HepG2 (cell line): ENCODE measurements around the gene SPPL2B. TPM values are rescaled to one million over a fixed set of nuclear protein-coding genes. Genes with fewer than 3 reads are reported as not detected.

Source experiments
- ATAC-seq: fragments of 200-7000 bp; cut with Tn5 transposase; 3 replicates; pipeline ENCODE4 v1.9.1; 2020; ENCODE audit warnings: mild to moderate bottlenecking, moderate library complexity
- BruUV-seq: library from RNA; stranded (reverse); fragments of 400-500 nt; replicated peaks from 2 replicates; lab custom pipeline; 2021; lab: Mats Ljungman, UMichigan
- CTCF ChIA-PET: fragments of 300-600 bp; formaldehyde crosslinking; extraction: SDS; loops from one replicate; lab custom pipeline; 2021; ENCODE audit warnings: low total read pairs, inconsistent platforms, low intra/inter-chr PET ratio; lab: Yijun Ruan, JAX
- POLR2A ChIA-PET: fragments of 350-600 bp; sonication (Branson Sonifier 250); formaldehyde crosslinking; loops from one replicate; lab custom pipeline; 2020; ENCODE audit warnings: antibody characterized with exemption, inconsistent platforms; lab: Yijun Ruan, JAX
- DNase-seq: peaks from one replicate; pipeline ENCODE4 v3.0.0-alpha.2; 2015; ENCODE audit warnings: low spot score
- FAIRE-seq: peaks from 3 replicates; lab custom pipeline; 2011; peaks lifted over from hg19 to GRCh38; lab: Jason Lieb, UNC
- H2AFZ ChIP-seq: one replicate; pipeline ENCODE4 v1.6.1; 2011; ENCODE audit warnings: low read length, inconsistent platforms
- H3K27ac ChIP-seq: fragments of 300-600 bp; 3 replicates; pipeline ENCODE4 v1.8.0; 2011; ENCODE audit warnings: mixed run types, mild to moderate bottlenecking, mixed read lengths, low read length, inconsistent platforms; ENCODE audit not compliant: insufficient read depth; ENCODE audit errors: extremely low read length
- H3K27me3 ChIP-seq, 2 experiments: fragments of 200-600 bp in 1 of 2; 2 replicates in 1 of 2; 3 replicates in 1 of 2; pipeline versions ENCODE4 v1.6.0 to v1.8.0; 2011; ENCODE audit warnings: low read length in 2 of 2, mild to moderate bottlenecking in 2 of 2, moderate library complexity in 2 of 2, inconsistent platforms in 1 of 2; ENCODE audit not compliant: insufficient read depth in 2 of 2, control insufficient read depth in 1 of 2
- H3K36me3 ChIP-seq, 2 experiments: fragments of 200-600 bp in 1 of 2; replicated peaks in 1 of 2; 2 replicates in 1 of 2; 3 replicates in 1 of 2; pipeline versions ENCODE4 v1.5.1 to v1.8.0; 2011; ENCODE audit warnings: low read length in 2 of 2, inconsistent platforms in 1 of 2; ENCODE audit not compliant: insufficient read depth in 2 of 2, control insufficient read depth in 1 of 2
- H3K4me1 ChIP-seq: 2 replicates; pipeline ENCODE4 v1.5.1; 2012; ENCODE audit warnings: low read length, inconsistent platforms; ENCODE audit not compliant: insufficient read depth
- H3K4me2 ChIP-seq: 2 replicates; pipeline ENCODE4 v1.6.0; 2011; ENCODE audit warnings: low read depth, low read length, inconsistent platforms
- H3K4me3 ChIP-seq, 3 experiments: fragments of 200-600 bp in 1 of 3; sonication (generic), shearing (Covaris generic) in 1 of 3; replicated peaks in 1 of 3; 2 replicates each; pipeline ENCODE4 v1.5.1; 2011 to 2016; ENCODE audit warnings: low read length in 3 of 3, inconsistent platforms in 2 of 3, low read depth in 2 of 3, mild to moderate bottlenecking in 2 of 3, control low read depth in 1 of 3, mixed read lengths in 1 of 3; ENCODE audit not compliant: insufficient read depth in 1 of 3
- H3K79me2 ChIP-seq: one replicate; pipeline ENCODE4 v1.6.1; 2011; ENCODE audit warnings: low read length, inconsistent platforms; ENCODE audit not compliant: insufficient read depth
- H3K9ac ChIP-seq: 2 replicates; pipeline ENCODE4 v1.6.0; 2011; ENCODE audit warnings: mild to moderate bottlenecking, low read depth, low read length, inconsistent platforms; ENCODE audit not compliant: insufficient read depth
- H3K9me3 ChIP-seq: 2 replicates; pipeline ENCODE4 v1.5.1; 2012; ENCODE audit warnings: mild to moderate bottlenecking, low read length
- H4K20me1 ChIP-seq: 2 replicates; pipeline ENCODE4 v1.6.0; 2011; ENCODE audit warnings: inconsistent platforms, mild to moderate bottlenecking, low read length, moderate library complexity; ENCODE audit not compliant: insufficient read depth
- KDM4B ChIP-seq: sonication (generic); formaldehyde crosslinking; IDR thresholded peaks from 2 replicates; pipeline ENCODE4 v1.4.0; 2020; ENCODE audit warnings: missing genetic modification reagents
- PCBP1 ChIP-seq: fragments of 200-400 bp; formaldehyde crosslinking; IDR thresholded peaks from 2 replicates; pipeline ENCODE4 v1.6.1; 2017; ENCODE audit warnings: mild to moderate bottlenecking, low read depth, low read length, borderline replicate concordance
- ZNF572 ChIP-seq: sonication (generic); formaldehyde crosslinking; IDR thresholded peaks from 2 replicates; pipeline ENCODE4 v1.5.1; 2020; ENCODE audit warnings: mild to moderate bottlenecking, missing genetic modification reagents
- WGBS: methylation state at CpG from one replicate; pipeline ENCODE4 v1.1.6; 2017; ENCODE audit warnings: low lambda C conversion rate; 5-methylcytosine and 5-hydroxymethylcytosine counted together
- in situ Hi-C: cut with HindIII; loops from 2 replicates; pipeline ENCODE4 v1.10.0; 2017; ENCODE audit warnings: low pct_unique_long_range_greater_than_20kb; ENCODE audit not compliant: extremely low pct_ligation_motif_present
- intact Hi-C: fragments of 100-400 bp; cut with micrococcal nuclease; formaldehyde crosslinking; loops from one replicate; pipeline ENCODE4 v1.10.0; 2022; ENCODE audit not compliant: unreplicated experiment
- polyA plus RNA-seq, 8 experiments: library from polyadenylated mRNA; depleted of rRNA in 3 of 8; stranded (reverse) in 7 of 8; unstranded in 1 of 8; fragments of >200 nt; fragmentation: Illumina TruSeq in 4 of 8; extraction: Trizol in 4 of 8; gene quantifications; 2 replicates each; pipeline versions ENCODE4 v1.2.1 to v1.2.3, GENCODE V29; 2011 to 2016; ENCODE audit warnings: low read depth in 4 of 8, missing spikeins in 1 of 8, mixed read lengths in 1 of 8; ENCODE audit not compliant: insufficient read depth in 1 of 8
- total RNA-seq, 5 experiments: library from RNA; depleted of rRNA; stranded (reverse); fragments of >200 nt; fragmentation: Illumina TruSeq; extraction: Trizol; gene quantifications; 2 replicates each; pipeline ENCODE4 v1.2.3, GENCODE V29; 2016; ENCODE audit warnings: low read depth in 1 of 5
- TF ChIP-seq, protein P1 (sequence below): sonication (generic); formaldehyde crosslinking; IDR thresholded peaks from 2 replicates; pipeline ENCODE4 v1.5.0; 2020; ENCODE audit warnings: mild to moderate bottlenecking, missing genetic modification reagents

Gene SPPL2B
- total and polyA plus RNA-seq, 2 of the 13 experiments (the other 11 are each of a cell fraction or from before 2014, with no cell fraction given), result 14.9 to 15.2 TPM

DNA sequence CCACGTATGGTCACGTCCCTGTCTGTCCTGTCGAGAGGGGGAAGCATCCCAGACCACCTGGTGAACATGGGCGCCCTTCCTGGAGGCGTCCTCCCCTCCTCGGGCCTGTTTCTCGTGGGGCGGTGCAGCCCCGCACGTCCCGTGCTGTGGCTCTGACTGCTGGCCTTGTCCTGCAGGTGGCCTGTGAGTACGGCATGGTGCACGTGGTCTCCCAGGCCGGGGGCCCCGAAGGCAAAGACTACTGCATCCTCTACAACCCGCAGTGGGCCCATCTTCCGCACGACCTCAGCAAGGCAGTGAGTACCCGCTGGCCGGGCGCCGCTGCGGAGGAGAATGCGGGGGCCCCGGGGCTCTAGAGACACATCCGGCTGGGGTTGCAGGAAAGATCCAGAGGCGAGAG lies 5.9 kb downstream of the SPPL2B start (continued):
- TF ChIP-seq ZNF572 (CRISPR knock-in tag) (no peak), KDM4B (CRISPR knock-in tag) (no peak)

DNA sequence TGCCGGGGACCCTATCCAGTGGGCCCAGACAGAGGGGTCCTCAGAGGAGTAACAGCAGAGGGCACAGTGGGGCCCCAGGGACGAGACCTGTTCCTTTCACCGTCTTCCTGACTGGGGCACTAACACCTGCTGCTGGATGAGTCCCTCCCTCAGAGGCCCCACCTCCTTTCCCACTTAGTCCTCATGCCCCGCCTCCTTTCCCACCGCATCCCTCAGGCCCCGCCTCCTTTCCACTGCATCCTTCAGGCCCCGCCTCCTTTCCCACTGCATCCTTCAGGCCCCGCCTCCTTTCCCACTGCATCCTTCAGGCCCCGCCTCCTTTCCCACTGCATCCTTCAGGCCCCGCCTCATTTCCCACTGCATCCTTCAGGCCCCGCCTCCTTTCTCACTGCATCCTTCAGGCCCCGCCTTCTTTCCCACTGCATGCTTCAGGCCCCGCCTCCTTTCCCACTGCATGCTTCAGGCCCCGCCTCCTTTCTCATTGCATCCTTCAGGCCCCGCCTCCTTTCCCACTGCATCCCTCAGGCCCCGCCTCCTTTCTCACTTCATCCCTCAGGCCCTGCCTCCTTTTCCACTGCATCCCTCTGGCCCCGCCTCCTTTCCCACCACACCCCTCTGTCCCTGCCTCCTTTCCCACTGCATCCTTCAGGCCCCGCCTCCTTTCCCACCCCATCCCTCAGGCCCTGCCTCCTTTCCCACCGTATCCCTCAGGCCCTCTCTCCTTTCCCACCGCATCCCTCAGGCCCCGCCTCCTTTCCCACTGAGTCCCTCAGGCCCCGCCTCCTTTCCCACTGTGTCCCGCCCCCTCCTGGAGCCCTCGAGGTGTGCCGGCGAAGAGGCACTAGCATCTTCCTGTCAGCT lies 6.7 kb downstream of the SPPL2B start:
- Histone ChIP-seq H3K4me3 (no peak overlapping the region), H3K79me2 (peaks cover 10% of the 10 kb centered on the region), H3K4me1 (peaks cover 44% of the 10 kb centered on the region)
- 0 out of 2 replicates have a peak, but pooled peaks have one; percentile 23 for TF ChIP-seq PCBP1
- TF ChIP-seq, protein P1, sequence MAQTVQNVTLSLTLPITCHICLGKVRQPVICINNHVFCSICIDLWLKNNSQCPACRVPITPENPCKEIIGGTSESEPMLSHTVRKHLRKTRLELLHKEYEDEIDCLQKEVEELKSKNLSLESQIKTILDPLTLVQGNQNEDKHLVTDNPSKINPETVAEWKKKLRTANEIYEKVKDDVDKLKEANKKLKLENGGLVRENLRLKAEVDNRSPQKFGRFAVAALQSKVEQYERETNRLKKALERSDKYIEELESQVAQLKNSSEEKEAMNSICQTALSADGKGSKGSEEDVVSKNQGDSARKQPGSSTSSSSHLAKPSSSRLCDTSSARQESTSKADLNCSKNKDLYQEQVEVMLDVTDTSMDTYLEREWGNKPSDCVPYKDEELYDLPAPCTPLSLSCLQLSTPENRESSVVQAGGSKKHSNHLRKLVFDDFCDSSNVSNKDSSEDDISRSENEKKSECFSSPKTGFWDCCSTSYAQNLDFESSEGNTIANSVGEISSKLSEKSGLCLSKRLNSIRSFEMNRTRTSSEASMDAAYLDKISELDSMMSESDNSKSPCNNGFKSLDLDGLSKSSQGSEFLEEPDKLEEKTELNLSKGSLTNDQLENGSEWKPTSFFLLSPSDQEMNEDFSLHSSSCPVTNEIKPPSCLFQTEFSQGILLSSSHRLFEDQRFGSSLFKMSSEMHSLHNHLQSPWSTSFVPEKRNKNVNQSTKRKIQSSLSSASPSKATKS (CRISPR knock-in tag), result no peak
- TF ChIP-seq, all 625 proteins: peak for 1
- no peak overlapping the region for H3K27ac ChIP-seq
- no peaks in the 10 kb centered on the region for H3K27me3 ChIP-seq
- no peak overlapping the region for H3K9ac ChIP-seq
- H4K20me1 ChIP-seq, result peaks cover 6% of the 10 kb centered on the region; the same call in 1 of the 2 replicates
- in situ Hi-C loops (no loop called here), intact Hi-C loops (no loop called here)
- no peak overlapping the region for H2AFZ ChIP-seq
- no peaks in the 10 kb centered on the region; a peak in 1 of 5 replicates for H3K36me3 ChIP-seq
- no peak for FAIRE-seq
- BruUV-seq, result no TSS peak
- no peak overlapping the region for H3K4me2 ChIP-seq
- ChIA-PET CTCF (no interaction called here), POLR2A (no interaction called here)
- WGBS, result 93% methylated on average over 24 of the region's 26 CpGs
- no peak for ATAC-seq
- no peak for DNase-seq
- H3K9me3 ChIP-seq, result no peaks in the 10 kb centered on the region
